ENCODE results near the gene SIAH3. TPM values are rescaled to one million over a fixed set of nuclear protein-coding genes. Genes with fewer than 3 reads are reported as not detected.

SIAH3 gene
- total RNA-seq, 1 experiment from 2014 or later = not detected

GRCh38 chr13:45849408-45849807 is 2.1 kb downstream of the SIAH3 start:
- Histone ChIP-seq H3K14ac (ENCODE audit: insufficient read depth, low read length) (no peak overlapping the region), H4K91ac (ENCODE audit: insufficient read length, low read depth, low read length) (no peak overlapping the region), H3T11ph (ENCODE audit: low read length) (no peak overlapping the region), H3K79me2 (ENCODE audit: insufficient read depth, low read length) (no peaks in the 10 kb centered on the region), H4K20me1 (ENCODE audit: control insufficient read depth, insufficient read depth, insufficient read length) (no peaks in the 10 kb centered on the region), H2AFZ (ENCODE audit: low read length) (no peak overlapping the region), H2BK5ac (ENCODE audit: insufficient read length, low read length) (no peak overlapping the region), H2BK120ac (ENCODE audit: low read depth, low read length, poor library complexity, severe bottlenecking) (no peak overlapping the region), H3K23ac (ENCODE audit: insufficient read length, low read depth, low read length) (no peak overlapping the region), H3K4me1 (ENCODE audit: insufficient read depth, low read length) (no peaks in the 10 kb centered on the region; the same call in 1 of the 2 replicates), H3K79me1 (ENCODE audit: insufficient read depth, low read depth, low read length, poor library complexity, severe bottlenecking) (no peaks in the 10 kb centered on the region), H2BK15ac (ENCODE audit: low read depth, low read length) (no peak overlapping the region), H3K56ac (ENCODE audit: insufficient read length, low read depth, low read length) (no peak overlapping the region), H3K9me3 (ENCODE audit: control insufficient read depth, low read depth, low read length) (no peaks in the 10 kb centered on the region), H4K5ac (ENCODE audit: insufficient read length, low read depth, low read length) (no peak overlapping the region), H4K8ac (replicated peaks; ENCODE audit: insufficient read length, low read depth, low read length) (no peak overlapping the region), H3K27ac (ENCODE audit: insufficient read length, low read depth, low read length) (no peak overlapping the region), H3K18ac (ENCODE audit: insufficient read length, low read depth, low read length) (no peak overlapping the region), H3K27me3 (ENCODE audit: insufficient read depth, low read length) (peaks cover 3% of the 10 kb centered on the region; the same call in 1 of the 2 replicates), H3K4ac (ENCODE audit: low read depth, low read length) (no peak overlapping the region), H3K23me2 (ENCODE audit: insufficient read length, low read depth, low read length, poor library complexity, severe bottlenecking) (peaks cover 12% of the 10 kb centered on the region), H3K4me2 (ENCODE audit: insufficient read depth, insufficient read length, low read length) (no peak overlapping the region), H2BK12ac (ENCODE audit: insufficient read length, low read depth, low read length) (no peak overlapping the region), H2AK5ac (ENCODE audit: insufficient read length, low read length) (no peak overlapping the region), H3K9ac (ENCODE audit: extremely low read depth, insufficient read length, low read length) (no peak overlapping the region), H2BK20ac (ENCODE audit: low read depth, low read length, poor library complexity, severe bottlenecking) (no peak overlapping the region)
- Mint-ChIP-seq H3K27ac (no peak overlapping the region), H3K27me3 (ENCODE audit: low read depth) (peaks cover 54% of the 10 kb centered on the region), H3K4me3 (no peak overlapping the region), H3K4me1 (peaks cover 49 to 52% of the 10 kb centered on the region in 2 experiments), H3K36me3 (ENCODE audit: insufficient read depth in 1 of 3, low read depth in 3 of 3) (peaks cover 0 to 5% (median 0%) of the 10 kb centered on the region in 3 experiments; a peak in 2 of 7 replicates), H3K9me3 (peaks cover 0 to 3% of the 10 kb centered on the region in 2 experiments; a peak in 1 of 5 replicates)
- no peak for TF ChIP-seq CTCF (conservative IDR thresholded peaks at IDR 0.05)
- no CpG with 5 or more reads among the region's 2 CpGs for WGBS (ENCODE audit: extremely low coverage, insufficient read length, low lambda C conversion rate)
- DNase-seq = no peak
